K562 (cell line): ENCODE measurements around the gene GINS1. TPM values are rescaled to one million over a fixed set of nuclear protein-coding genes. Genes with fewer than 3 reads are reported as not detected.

Experiments
- BRD9 ChIP-seq: fragments of 450-650 bp; IDR thresholded peaks from 2 replicates; pipeline ENCODE4 v1.6.1; 2018; ENCODE audit warnings: low read depth; ENCODE audit not compliant: partially characterized antibody
- CTBP1 ChIP-seq: fragments of 450-650 bp; IDR thresholded peaks from 2 replicates; pipeline ENCODE4 v1.6.1; 2016; ENCODE audit warnings: borderline replicate concordance
- HNRNPL ChIP-seq: fragments of 200-400 bp; formaldehyde crosslinking; IDR thresholded peaks from 2 replicates; pipeline ENCODE4 v1.6.1; 2017; ENCODE audit warnings: low read depth, mild to moderate bottlenecking, low read length
- KDM4B ChIP-seq, 2 experiments: fragments of 450-650 bp in 1 of 2; sonication (generic) in 1 of 2; IDR thresholded peaks; 2 replicates each; pipeline ENCODE4 v1.6.1; 2016 to 2017; ENCODE audit warnings: borderline replicate concordance in 2 of 2, antibody characterized with exemption in 1 of 2, low read depth in 1 of 2, mild to moderate bottlenecking in 1 of 2
- POLR3A ChIP-seq: IDR thresholded peaks from 2 replicates; pipeline ENCODE4 v1.6.1; 2011; ENCODE audit warnings: borderline replicate concordance, mild to moderate bottlenecking, moderate library complexity; ENCODE audit not compliant: insufficient read length, insufficient read depth; ENCODE audit errors: extremely low read depth
- SIRT6 ChIP-seq: IDR thresholded peaks from one replicate; pipeline ENCODE4 v1.6.1; 2012; ENCODE audit warnings: low read depth, mild to moderate bottlenecking, control low read depth, inconsistent platforms, low read length, moderate library complexity
- SRSF1 ChIP-seq: fragments of 200-400 bp; formaldehyde crosslinking; IDR thresholded peaks from 2 replicates; pipeline ENCODE4 v1.6.1; 2017; ENCODE audit warnings: mild to moderate bottlenecking, low read depth, low read length, moderate library complexity
- ZC3H8 ChIP-seq: fragments of 450-650 bp; IDR thresholded peaks from 2 replicates; pipeline ENCODE4 v1.6.1; 2017
- ZNF133 ChIP-seq: fragments of 250-450 bp; sonication (Bioruptor Pico); IDR thresholded peaks from 2 replicates; pipeline ENCODE4 v1.4.0; 2020; ENCODE audit warnings: mild to moderate bottlenecking
- polyA plus RNA-seq, 8 experiments: library from polyadenylated mRNA; depleted of rRNA in 4 of 8; stranded (reverse) in 5 of 8; unstranded in 3 of 8; fragments of >200 nt; fragmentation: Nextera tagmentation in 2 of 8; fragmentation: Illumina TruSeq in 1 of 8; extraction: Ambion mirVana in 2 of 8; extraction: Trizol in 1 of 8; gene quantifications; 2 replicates each; pipeline versions ENCODE4 v1.2.1 to v1.2.3, GENCODE V29; 2011 to 2014; ENCODE audit warnings: inconsistent platforms in 1 of 8, missing spikeins in 1 of 8
- total RNA-seq, 7 experiments: library from RNA; depleted of rRNA in 6 of 7; stranded (reverse); fragments of >200 nt in 6 of 7; fragmentation: Illumina TruSeq in 2 of 7; extraction: Trizol in 2 of 7; gene quantifications; 2 replicates each; pipeline versions ENCODE4 v1.2.1 to v1.2.3, GENCODE V29; 2011 to 2021; ENCODE audit warnings: low replicate concordance in 1 of 7
- TF ChIP-seq, protein P1 (sequence below): sonication (generic); formaldehyde crosslinking; IDR thresholded peaks from 2 replicates; pipeline ENCODE4 v1.8.1; 2023; ENCODE audit warnings: missing genetic modification reagents, mild to moderate bottlenecking, borderline replicate concordance
- TF ChIP-seq, protein P2 (sequence below): fragments of 450-650 bp; IDR thresholded peaks from 2 replicates; pipeline ENCODE4 v1.6.1; 2017; ENCODE audit warnings: antibody characterized with exemption, mild to moderate bottlenecking
- TF ChIP-seq, protein P3 (sequence below): sonication (generic); formaldehyde crosslinking; IDR thresholded peaks from 2 replicates; pipeline ENCODE4 v1.8.1; 2023; ENCODE audit warnings: mild to moderate bottlenecking, missing genetic modification reagents
- TF ChIP-seq, protein P4 (sequence below): fragments of 450-650 bp; IDR thresholded peaks from 2 replicates; pipeline ENCODE4 v1.6.1; 2014; ENCODE audit warnings: low read depth, mild to moderate bottlenecking, moderate library complexity, borderline replicate concordance

GINS1 gene
- total and polyA plus RNA-seq, 9 of the 15 experiments (the other 6 are each of a cell fraction or from before 2014, with no cell fraction given): 13.1 to 31.8 (median 24.1) TPM

DNA sequence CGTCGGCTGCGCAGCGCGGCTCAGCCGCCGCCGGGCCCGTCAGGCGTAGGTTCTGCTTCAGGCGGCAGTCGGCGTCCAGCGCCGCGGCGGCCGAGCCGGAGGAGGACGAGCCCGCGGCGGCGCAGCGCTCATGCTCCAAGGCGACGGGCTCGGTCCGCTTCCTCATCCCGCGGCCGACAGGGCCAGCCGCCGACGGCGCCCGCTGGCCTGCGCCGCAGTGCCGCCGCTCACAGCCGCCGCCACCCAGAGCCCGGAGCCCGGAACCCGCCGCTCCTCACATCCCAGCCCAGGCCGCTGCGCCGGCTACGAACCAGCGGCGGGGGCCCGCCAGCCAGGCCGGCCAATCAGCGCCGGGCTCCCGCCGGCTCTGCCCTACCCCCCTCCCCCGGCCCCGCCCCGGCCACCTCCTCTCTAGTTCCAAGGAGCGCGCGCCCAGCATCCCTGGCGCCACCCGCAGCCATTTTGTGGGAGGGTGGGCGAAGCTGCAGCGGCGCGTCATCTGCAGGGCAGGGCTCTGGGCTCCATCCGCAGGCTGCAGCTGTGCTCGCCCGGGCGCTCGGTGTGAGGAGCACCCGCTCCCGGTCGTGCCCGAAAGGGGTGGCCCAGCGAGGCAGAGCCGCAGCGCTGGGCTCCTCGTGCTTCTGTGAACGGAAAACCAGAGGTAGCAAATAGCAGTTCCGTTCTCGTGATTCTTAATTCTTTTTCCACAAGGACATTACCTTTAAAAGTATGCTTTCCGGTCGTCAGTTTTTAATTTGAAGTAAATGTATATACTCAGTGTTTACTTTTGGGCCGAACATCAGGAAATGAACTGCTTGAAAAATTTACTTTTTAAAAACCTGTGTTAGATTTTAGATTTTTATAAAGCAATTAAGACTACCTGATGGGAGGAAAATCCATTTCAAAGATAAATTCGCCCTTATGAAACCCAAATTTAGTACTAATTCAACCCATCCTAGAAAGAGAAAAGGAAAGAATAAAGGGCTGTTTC is 16.6 kb upstream of the GINS1 start, which contains the start of gene ABHD12 (continued):
- TF ChIP-seq, protein P1, sequence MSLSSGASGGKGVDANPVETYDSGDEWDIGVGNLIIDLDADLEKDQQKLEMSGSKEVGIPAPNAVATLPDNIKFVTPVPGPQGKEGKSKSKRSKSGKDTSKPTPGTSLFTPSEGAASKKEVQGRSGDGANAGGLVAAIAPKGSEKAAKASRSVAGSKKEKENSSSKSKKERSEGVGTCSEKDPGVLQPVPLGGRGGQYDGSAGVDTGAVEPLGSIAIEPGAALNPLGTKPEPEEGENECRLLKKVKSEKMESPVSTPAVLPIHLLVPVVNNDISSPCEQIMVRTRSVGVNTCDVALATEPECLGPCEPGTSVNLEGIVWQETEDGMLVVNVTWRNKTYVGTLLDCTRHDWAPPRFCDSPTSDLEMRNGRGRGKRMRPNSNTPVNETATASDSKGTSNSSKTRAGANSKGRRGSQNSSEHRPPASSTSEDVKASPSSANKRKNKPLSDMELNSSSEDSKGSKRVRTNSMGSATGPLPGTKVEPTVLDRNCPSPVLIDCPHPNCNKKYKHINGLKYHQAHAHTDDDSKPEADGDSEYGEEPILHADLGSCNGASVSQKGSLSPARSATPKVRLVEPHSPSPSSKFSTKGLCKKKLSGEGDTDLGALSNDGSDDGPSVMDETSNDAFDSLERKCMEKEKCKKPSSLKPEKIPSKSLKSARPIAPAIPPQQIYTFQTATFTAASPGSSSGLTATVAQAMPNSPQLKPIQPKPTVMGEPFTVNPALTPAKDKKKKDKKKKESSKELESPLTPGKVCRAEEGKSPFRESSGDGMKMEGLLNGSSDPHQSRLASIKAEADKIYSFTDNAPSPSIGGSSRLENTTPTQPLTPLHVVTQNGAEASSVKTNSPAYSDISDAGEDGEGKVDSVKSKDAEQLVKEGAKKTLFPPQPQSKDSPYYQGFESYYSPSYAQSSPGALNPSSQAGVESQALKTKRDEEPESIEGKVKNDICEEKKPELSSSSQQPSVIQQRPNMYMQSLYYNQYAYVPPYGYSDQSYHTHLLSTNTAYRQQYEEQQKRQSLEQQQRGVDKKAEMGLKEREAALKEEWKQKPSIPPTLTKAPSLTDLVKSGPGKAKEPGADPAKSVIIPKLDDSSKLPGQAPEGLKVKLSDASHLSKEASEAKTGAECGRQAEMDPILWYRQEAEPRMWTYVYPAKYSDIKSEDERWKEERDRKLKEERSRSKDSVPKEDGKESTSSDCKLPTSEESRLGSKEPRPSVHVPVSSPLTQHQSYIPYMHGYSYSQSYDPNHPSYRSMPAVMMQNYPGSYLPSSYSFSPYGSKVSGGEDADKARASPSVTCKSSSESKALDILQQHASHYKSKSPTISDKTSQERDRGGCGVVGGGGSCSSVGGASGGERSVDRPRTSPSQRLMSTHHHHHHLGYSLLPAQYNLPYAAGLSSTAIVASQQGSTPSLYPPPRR (CRISPR knock-in tag): no peak
- TF ChIP-seq SRSF1 (no peak), KDM4B (IDR thresholded peaks at IDR 0.05; ENCODE audit: borderline replicate concordance in 2 of 2, low read depth in 1 of 2) (no peak), POLR3A (no peak), SIRT6 (no peak), HNRNPL (peak; percentile 76; the same call in 1 of the 2 replicates), CTBP1 (peak; percentile 43), ZC3H8 (no peak), ZNF133 (no peak), BRD9 (no peak)
- TF ChIP-seq, protein P2, sequence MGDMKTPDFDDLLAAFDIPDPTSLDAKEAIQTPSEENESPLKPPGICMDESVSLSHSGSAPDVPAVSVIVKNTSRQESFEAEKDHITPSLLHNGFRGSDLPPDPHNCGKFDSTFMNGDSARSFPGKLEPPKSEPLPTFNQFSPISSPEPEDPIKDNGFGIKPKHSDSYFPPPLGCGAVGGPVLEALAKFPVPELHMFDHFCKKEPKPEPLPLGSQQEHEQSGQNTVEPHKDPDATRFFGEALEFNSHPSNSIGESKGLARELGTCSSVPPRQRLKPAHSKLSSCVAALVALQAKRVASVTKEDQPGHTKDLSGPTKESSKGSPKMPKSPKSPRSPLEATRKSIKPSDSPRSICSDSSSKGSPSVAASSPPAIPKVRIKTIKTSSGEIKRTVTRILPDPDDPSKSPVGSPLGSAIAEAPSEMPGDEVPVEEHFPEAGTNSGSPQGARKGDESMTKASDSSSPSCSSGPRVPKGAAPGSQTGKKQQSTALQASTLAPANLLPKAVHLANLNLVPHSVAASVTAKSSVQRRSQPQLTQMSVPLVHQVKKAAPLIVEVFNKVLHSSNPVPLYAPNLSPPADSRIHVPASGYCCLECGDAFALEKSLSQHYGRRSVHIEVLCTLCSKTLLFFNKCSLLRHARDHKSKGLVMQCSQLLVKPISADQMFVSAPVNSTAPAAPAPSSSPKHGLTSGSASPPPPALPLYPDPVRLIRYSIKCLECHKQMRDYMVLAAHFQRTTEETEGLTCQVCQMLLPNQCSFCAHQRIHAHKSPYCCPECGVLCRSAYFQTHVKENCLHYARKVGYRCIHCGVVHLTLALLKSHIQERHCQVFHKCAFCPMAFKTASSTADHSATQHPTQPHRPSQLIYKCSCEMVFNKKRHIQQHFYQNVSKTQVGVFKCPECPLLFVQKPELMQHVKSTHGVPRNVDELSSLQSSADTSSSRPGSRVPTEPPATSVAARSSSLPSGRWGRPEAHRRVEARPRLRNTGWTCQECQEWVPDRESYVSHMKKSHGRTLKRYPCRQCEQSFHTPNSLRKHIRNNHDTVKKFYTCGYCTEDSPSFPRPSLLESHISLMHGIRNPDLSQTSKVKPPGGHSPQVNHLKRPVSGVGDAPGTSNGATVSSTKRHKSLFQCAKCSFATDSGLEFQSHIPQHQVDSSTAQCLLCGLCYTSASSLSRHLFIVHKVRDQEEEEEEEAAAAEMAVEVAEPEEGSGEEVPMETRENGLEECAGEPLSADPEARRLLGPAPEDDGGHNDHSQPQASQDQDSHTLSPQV: peak; percentile 26; the same call in 1 of the 2 replicates
- TF ChIP-seq, protein P3, sequence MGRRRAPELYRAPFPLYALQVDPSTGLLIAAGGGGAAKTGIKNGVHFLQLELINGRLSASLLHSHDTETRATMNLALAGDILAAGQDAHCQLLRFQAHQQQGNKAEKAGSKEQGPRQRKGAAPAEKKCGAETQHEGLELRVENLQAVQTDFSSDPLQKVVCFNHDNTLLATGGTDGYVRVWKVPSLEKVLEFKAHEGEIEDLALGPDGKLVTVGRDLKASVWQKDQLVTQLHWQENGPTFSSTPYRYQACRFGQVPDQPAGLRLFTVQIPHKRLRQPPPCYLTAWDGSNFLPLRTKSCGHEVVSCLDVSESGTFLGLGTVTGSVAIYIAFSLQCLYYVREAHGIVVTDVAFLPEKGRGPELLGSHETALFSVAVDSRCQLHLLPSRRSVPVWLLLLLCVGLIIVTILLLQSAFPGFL: no peak
- TF ChIP-seq, protein P4, sequence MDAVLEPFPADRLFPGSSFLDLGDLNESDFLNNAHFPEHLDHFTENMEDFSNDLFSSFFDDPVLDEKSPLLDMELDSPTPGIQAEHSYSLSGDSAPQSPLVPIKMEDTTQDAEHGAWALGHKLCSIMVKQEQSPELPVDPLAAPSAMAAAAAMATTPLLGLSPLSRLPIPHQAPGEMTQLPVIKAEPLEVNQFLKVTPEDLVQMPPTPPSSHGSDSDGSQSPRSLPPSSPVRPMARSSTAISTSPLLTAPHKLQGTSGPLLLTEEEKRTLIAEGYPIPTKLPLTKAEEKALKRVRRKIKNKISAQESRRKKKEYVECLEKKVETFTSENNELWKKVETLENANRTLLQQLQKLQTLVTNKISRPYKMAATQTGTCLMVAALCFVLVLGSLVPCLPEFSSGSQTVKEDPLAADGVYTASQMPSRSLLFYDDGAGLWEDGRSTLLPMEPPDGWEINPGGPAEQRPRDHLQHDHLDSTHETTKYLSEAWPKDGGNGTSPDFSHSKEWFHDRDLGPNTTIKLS: no peak
